Measurements from ENCODE around the gene PSMA6.
"Not testable (repeated sequence)": the region's sequence is repeated elsewhere in the genome, so short reads cannot be mapped to it uniquely, and the experiment has no call there.

Gene PSMA6

DNA sequence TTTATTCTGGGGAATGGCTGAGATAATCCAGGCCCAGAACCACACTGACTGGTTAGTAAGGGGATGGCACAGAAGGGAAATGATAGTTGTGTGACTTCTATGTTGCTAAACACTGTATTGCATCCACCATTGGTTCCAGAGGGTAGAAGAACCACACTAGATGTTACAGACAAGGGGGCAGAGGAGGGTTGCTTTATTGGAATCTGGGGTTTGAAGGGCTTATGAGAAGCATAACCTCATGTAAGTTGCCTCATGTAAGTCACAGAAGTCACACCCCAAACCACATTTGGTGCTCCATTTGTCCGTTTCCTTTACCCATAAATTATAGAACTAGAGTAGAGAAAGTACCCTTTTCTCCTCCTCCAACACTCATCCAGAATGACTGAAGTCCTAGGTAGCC is 5.5 kb upstream of the PSMA6 start:
- no peaks in the 10 kb centered on the region for H3K4me1 ChIP-seq (ENCODE audit: control insufficient read depth, insufficient read depth, low read length)
- no peaks in the 10 kb centered on the region for H3K27me3 ChIP-seq (ENCODE audit: control insufficient read depth, insufficient read depth, low read length)
- no peak overlapping the region for H3K4me3 ChIP-seq (ENCODE audit: low read length)
- H3K9ac ChIP-seq (ENCODE audit: low read length): no peak overlapping the region
- H3K36me3 ChIP-seq (ENCODE audit: control insufficient read depth, insufficient read depth, low read length): peaks cover 2% of the 10 kb centered on the region
- no peak overlapping the region for H3K27ac ChIP-seq (ENCODE audit: low read depth, low read length)

DNA sequence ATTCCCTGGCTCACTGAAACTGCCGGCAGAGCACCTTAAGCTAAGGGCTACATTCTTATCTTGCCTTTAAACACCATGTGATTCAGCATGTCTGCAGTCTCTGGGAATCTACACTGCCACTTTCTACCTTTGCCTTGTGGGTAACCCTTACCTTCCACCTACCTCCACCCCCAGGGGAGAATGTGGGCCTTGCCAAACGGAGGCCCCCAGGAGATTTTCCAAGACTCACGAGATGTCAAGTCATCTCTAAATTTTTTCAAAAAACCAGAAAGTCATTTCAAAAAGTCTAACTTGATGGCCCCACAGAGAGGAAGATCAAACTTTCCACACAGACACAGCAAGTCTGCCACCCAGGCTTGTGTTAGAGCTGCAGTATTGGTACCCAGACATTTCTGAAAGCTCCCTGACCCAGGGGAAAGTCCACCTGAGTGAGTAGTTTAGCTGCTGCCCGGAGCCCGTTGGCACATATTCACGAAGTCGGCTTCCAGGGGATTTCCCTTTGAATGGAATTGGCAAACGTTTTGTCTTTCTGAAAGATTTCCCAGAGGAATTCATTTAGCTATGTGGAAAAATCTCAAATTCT is 4.7 kb upstream of the PSMA6 start:
- Histone ChIP-seq H3K9ac (ENCODE audit: low read length) (no peak overlapping the region), H3K36me3 (ENCODE audit: control insufficient read depth, insufficient read depth, low read length) (no peaks in the 10 kb centered on the region), H3K4me3 (ENCODE audit: low read length) (no peak overlapping the region), H3K4me1 (ENCODE audit: control insufficient read depth, insufficient read depth, low read length) (no peaks in the 10 kb centered on the region), H3K27me3 (ENCODE audit: control insufficient read depth, insufficient read depth, low read length) (no peaks in the 10 kb centered on the region), H3K27ac (ENCODE audit: low read depth, low read length) (no peak overlapping the region)

DNA sequence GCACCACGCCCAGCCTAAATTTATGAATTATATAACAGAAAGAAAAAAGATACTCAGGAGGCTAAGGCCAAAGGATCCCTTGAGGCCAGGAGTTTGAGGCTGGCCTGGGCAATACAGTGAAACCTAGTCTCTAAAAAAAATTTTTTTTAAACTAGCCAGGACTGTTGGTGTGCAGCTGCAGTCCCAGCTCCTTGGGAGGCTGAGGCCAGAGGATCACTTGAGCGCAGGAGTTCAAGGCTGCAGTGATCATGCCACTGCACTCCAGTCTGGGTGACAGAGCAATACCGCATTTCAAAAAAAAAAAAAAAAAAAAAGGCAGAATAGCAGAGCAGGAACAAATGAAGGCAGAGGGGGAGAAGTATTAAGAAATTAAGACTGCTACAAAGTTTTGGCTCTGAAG is 2.6 kb upstream of the PSMA6 start:
- Histone ChIP-seq H3K27ac (ENCODE audit: low read depth, low read length) (no peak overlapping the region), H3K4me3 (ENCODE audit: low read length) (no peak overlapping the region), H3K9ac (ENCODE audit: low read length) (no peak overlapping the region), H3K27me3 (ENCODE audit: control insufficient read depth, insufficient read depth, low read length) (no peaks in the 10 kb centered on the region), H3K36me3 (ENCODE audit: control insufficient read depth, insufficient read depth, low read length) (no peaks in the 10 kb centered on the region), H3K4me1 (ENCODE audit: control insufficient read depth, insufficient read depth, low read length) (peaks cover 16% of the 10 kb centered on the region)

DNA sequence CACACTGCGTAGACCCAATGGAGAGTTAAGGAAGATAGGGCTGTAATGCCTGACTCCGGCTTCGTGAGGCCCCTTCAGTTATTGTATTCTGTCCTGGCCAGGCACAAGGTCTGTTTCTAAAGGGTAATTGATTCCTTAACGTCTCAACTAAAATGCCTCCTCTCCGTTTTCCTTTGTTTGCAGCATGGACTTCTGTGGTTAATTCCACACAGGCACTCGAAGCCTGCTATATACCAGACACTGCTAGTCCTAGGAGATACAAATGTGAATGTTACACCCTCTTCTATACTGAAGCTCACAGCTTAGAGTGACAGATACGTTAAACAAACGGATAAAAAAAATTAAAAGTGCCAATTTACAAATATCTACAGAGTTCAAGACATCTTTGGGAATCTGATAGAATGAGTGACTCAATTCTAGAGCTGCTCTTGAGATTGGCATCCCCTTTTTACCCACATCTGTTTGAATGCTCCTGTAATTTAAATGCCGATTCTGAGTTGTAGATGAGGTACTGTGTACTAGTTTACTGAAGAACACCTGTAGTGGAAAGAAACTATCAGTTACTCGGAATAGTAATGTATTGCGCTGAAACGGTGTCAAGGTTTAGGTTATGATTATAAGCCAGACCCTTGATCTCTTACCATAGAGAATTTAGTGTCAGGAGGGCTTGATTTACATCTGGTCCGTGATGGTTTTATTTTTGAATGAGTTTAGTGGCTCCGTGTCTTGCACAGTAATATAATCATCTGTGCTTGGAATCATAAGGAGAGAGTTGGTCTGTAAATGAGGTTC is 784 bp downstream of the PSMA6 start:
- Histone ChIP-seq H3K4me3 (ENCODE audit: low read length) (peak overlapping the region; percentile 99), H3K36me3 (ENCODE audit: control insufficient read depth, insufficient read depth, low read length) (no peaks in the 10 kb centered on the region), H3K27ac (ENCODE audit: low read depth, low read length) (peak overlapping the region; percentile 97), H3K27me3 (ENCODE audit: control insufficient read depth, insufficient read depth, low read length) (no peaks in the 10 kb centered on the region), H3K4me1 (ENCODE audit: control insufficient read depth, insufficient read depth, low read length) (peaks cover 16% of the 10 kb centered on the region), H3K9ac (ENCODE audit: low read length) (peak overlapping the region; percentile 95)

DNA sequence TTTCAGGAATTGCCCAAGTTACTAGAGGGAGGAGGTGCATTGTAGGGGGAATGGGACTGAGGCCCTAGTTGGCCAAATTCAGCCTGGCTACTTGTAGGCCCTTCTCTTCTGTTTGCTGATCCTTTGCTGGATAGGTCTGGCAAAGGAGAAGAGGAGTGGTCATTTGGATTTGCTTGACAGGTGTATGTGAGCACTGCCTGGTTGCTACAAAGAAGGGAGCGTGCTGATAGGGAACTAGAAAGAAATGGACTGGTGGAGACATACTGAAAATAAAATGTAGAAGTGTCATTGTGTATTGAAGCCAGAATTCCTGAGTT is 3.6 kb downstream of the PSMA6 start:
- no peak overlapping the region for H3K4me3 ChIP-seq (ENCODE audit: low read length)

DNA sequence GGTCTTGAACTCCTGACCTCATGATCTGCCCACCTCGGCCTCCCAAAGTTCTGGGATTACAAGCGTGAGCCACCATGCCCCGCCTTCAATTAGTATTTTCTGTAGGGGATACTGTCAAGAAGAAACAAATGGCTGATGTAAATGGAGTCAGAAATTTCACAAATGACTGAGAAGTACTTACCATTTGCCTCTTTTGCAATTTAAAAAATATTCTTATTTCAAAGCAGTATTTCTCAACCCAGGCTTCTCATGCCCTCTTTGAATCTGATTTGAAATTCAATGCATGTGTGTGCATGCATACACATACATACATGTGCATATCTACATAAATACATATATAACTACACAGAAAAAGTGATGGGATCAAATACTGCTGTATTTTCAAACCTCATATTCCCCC is 4.4 kb downstream of the PSMA6 start:
- H3K9ac ChIP-seq (ENCODE audit: low read length): no peak overlapping the region
- H3K4me1 ChIP-seq (ENCODE audit: control insufficient read depth, insufficient read depth, low read length): peaks cover 16% of the 10 kb centered on the region

More for the DNA sequence above, 3.6 kb downstream of the PSMA6 start:
- Histone ChIP-seq H3K27ac (ENCODE audit: low read depth, low read length) (no peak overlapping the region), H3K27me3 (ENCODE audit: control insufficient read depth, insufficient read depth, low read length) (no peaks in the 10 kb centered on the region), H3K4me1 (ENCODE audit: control insufficient read depth, insufficient read depth, low read length) (peaks cover 16% of the 10 kb centered on the region), H3K9ac (ENCODE audit: low read length) (no peak overlapping the region), H3K36me3 (ENCODE audit: control insufficient read depth, insufficient read depth, low read length) (no peaks in the 10 kb centered on the region)

DNA sequence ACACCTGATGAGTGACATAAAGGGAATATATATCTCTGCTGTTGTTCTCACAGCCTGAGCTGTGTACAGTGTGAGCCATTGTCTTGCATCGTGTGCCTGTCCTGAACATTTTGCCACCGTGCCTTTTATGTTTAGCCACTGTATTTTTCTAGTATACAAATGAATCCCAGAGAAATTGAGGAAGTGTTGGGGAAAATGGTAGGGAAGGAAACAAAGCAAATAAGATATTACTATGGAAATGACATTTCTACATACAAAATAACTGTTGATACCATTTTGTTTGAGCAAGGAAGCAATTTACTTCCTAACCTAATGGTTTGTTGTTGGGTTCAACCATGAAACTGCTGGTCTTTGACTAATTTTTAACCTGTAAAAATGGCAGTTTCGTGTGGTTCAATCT is 5.5 kb downstream of the PSMA6 start:
- Histone ChIP-seq H3K36me3 (ENCODE audit: control insufficient read depth, insufficient read depth, low read length) (no peaks in the 10 kb centered on the region), H3K4me3 (ENCODE audit: low read length) (no peak overlapping the region), H3K4me1 (ENCODE audit: control insufficient read depth, insufficient read depth, low read length) (peaks cover 18% of the 10 kb centered on the region), H3K27me3 (ENCODE audit: control insufficient read depth, insufficient read depth, low read length) (no peaks in the 10 kb centered on the region), H3K9ac (ENCODE audit: low read length) (no peak overlapping the region), H3K27ac (ENCODE audit: low read depth, low read length) (no peak overlapping the region)

More for the DNA sequence above, 4.4 kb downstream of the PSMA6 start:
- Histone ChIP-seq H3K27ac (ENCODE audit: low read depth, low read length) (no peak overlapping the region), H3K27me3 (ENCODE audit: control insufficient read depth, insufficient read depth, low read length) (no peaks in the 10 kb centered on the region), H3K36me3 (ENCODE audit: control insufficient read depth, insufficient read depth, low read length) (no peaks in the 10 kb centered on the region), H3K4me3 (ENCODE audit: low read length) (no peak overlapping the region)

DNA sequence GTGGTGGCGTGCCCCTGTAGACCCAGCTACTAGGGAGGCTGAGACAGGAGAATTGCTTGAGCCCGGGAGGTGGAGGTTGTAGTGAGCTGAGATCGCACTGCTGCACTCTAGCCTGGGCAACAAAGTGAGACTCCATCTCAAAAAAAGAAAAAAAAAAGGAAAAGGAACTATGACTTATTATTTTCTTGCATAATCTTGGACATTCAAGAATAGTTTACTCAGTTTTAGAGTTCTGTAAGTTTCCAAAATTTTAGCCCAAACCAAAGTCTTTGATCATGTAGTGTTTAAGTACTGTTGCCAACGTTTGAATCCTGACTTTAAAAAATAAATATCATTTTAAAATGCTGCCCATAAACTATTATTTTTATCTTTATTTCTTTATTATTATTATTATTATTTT is 6.2 kb downstream of the PSMA6 start:
- no peak overlapping the region for H3K4me3 ChIP-seq (ENCODE audit: low read length)
- H3K27ac ChIP-seq (ENCODE audit: low read depth, low read length): no peak overlapping the region
- no peaks in the 10 kb centered on the region for H3K36me3 ChIP-seq (ENCODE audit: control insufficient read depth, insufficient read depth, low read length)
- no peak overlapping the region for H3K9ac ChIP-seq (ENCODE audit: low read length)
- peaks cover 11% of the 10 kb centered on the region for H3K4me1 ChIP-seq (ENCODE audit: control insufficient read depth, insufficient read depth, low read length)
- H3K27me3 ChIP-seq (ENCODE audit: control insufficient read depth, insufficient read depth, low read length): no peaks in the 10 kb centered on the region

DNA sequence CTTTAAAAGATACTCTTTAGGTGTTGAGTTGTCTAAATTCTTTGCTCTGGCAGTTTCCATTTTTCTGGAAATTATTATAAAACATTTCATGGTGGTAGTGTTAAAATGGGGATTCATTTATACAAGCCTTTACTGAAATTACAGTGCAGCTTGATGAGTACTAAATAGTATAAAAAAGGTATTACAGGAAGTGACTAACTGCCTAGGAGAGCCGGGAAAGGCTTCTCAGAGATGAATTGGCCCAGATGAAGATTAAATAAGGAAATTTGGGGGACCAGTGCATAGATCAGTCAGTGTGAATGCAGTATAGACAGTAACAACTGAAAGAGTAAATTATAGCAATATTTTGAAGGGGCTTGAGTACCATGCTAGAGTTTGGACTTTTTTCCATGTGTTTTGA is 7.5 kb downstream of the PSMA6 start:
- H3K4me1 ChIP-seq (ENCODE audit: control insufficient read depth, insufficient read depth, low read length): peaks cover 2% of the 10 kb centered on the region

DNA sequence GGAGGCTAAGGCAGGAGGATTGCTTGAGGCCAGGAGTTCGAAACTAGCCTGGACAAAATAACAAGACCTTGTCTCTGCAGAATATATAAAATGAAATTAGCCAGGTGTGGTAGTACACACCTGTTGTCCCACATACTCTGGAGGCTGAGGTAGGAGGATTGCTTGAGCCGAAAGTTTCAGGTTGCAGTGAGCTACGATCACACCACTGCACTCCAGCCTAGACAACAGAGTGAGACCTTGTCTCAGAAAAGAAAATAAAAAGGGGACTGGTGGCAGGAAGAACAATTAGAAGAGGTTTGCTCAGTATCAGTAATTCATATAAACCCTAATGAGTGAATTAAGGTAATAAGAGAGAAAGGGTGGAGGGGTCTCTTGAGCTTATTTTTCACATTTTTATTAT is 8.0 kb downstream of the PSMA6 start:
- no peak overlapping the region for H3K9ac ChIP-seq (ENCODE audit: low read length)
- H3K36me3 ChIP-seq (ENCODE audit: control insufficient read depth, insufficient read depth, low read length): no peaks in the 10 kb centered on the region
- no peaks in the 10 kb centered on the region for H3K27me3 ChIP-seq (ENCODE audit: control insufficient read depth, insufficient read depth, low read length)
- peaks cover 2% of the 10 kb centered on the region for H3K4me1 ChIP-seq (ENCODE audit: control insufficient read depth, insufficient read depth, low read length)
- H3K4me3 ChIP-seq (ENCODE audit: low read length): no peak overlapping the region
- H3K27ac ChIP-seq (ENCODE audit: low read depth, low read length): no peak overlapping the region

More for the DNA sequence above, 7.5 kb downstream of the PSMA6 start:
- H3K9ac ChIP-seq (ENCODE audit: low read length): no peak overlapping the region
- H3K4me3 ChIP-seq (ENCODE audit: low read length): no peak overlapping the region
- no peak overlapping the region for H3K27ac ChIP-seq (ENCODE audit: low read depth, low read length)
- no peaks in the 10 kb centered on the region for H3K36me3 ChIP-seq (ENCODE audit: control insufficient read depth, insufficient read depth, low read length)
- no peaks in the 10 kb centered on the region for H3K27me3 ChIP-seq (ENCODE audit: control insufficient read depth, insufficient read depth, low read length)

DNA sequence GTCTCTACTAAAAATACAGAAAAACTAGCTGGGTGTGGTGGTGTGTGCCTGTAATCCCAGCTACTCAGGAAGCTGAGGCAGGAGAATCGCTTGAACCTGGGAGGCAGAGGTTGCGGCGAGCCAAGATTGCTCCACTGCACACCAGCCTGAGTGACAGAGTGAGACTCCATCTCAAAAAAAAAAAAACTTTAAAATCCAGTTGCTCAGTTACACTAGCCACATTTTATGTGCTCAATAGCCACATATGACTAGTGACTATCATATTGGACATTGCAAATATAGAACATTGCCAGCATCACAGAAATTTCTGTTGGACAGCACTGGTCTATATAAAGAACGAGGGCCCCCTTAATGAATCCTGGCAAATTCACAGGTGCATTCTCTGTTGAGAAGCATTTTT is 9.2 kb downstream of the PSMA6 start:
- H3K4me1 ChIP-seq (ENCODE audit: control insufficient read depth, insufficient read depth, low read length); H3K27ac ChIP-seq (ENCODE audit: low read depth, low read length); H3K27me3 ChIP-seq (ENCODE audit: control insufficient read depth, insufficient read depth, low read length); H3K4me3 ChIP-seq (ENCODE audit: low read length); H3K36me3 ChIP-seq (ENCODE audit: control insufficient read depth, insufficient read depth, low read length); H3K9ac ChIP-seq (ENCODE audit: low read length): not testable (repeated sequence)

DNA sequence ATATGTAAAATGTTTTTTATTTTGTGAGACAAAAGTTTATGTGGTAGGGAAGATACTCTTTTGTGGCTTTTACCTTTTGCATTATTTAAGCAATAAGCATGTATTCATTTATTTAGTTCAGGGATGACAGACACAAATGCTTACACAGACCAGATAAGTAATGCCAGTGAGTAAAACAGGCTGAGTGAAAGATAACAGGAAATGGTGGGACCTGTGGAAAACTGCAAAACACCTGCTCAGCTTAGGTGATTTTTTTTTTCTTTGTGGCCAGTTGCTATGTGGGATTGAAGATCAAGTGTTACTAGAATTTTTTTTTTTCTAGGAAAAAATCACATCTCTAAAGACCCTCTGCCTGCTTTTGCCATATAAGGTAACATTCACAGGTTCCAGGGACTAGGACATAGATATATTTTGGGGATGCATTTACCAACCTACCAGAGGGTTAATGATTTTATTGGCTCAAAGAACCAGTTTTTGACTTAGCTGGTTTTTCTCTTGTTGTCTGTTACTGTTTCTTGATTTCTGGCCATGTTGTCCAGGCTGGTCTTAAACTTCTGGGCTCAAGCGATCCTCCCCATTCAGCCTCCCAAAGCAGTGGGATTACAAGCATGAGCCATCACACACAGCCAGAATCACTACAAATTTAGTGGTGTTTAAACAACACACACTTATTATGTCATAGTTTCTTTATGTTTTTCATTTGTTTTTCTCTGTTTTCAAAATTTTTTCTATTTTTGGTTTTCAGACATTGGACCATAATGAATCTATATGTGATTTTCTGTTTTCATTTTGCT is 9.8 kb downstream of the PSMA6 start:
- H3K4me3 ChIP-seq (ENCODE audit: low read length): no peak overlapping the region
- no peaks in the 10 kb centered on the region for H3K27me3 ChIP-seq (ENCODE audit: control insufficient read depth, insufficient read depth, low read length)
- no peak overlapping the region for H3K27ac ChIP-seq (ENCODE audit: low read depth, low read length)
- no peaks in the 10 kb centered on the region for H3K36me3 ChIP-seq (ENCODE audit: control insufficient read depth, insufficient read depth, low read length)
- H3K4me1 ChIP-seq (ENCODE audit: control insufficient read depth, insufficient read depth, low read length): peaks cover 2% of the 10 kb centered on the region
- H3K9ac ChIP-seq (ENCODE audit: low read length): no peak overlapping the region

All from rectal smooth muscle tissue (tissue), 1 donor.